Measurements from ENCODE around the gene CAV3. TPM values are rescaled to one million over a fixed set of nuclear protein-coding genes. Genes with fewer than 3 reads are reported as not detected.
A peak's percentile ranks its signal among the peaks of the same experiment; 100 is the strongest.

CAV3 gene
- total RNA-seq, 2 donors from 2014 or later = not detected

GRCh38 chr3:8757551-8758518 lies 24.2 kb downstream of the CAV3 start:
- intact Hi-C loops (cut with DNase I) = no loop called here
- peak; percentile 71 for DNase-seq (ENCODE audit: low spot score)

- intact Hi-C loops (cut with DNase I) = no loop called here
- no peak for DNase-seq (ENCODE audit: low spot score)
Measured at GRCh38 chr3:8759038-8759707, 25.6 kb downstream of the CAV3 start.

GRCh38 chr3:8760091-8760490 lies 26.5 kb downstream of the CAV3 start:
- intact Hi-C loops (cut with DNase I) = no loop called here
- DNase-seq (ENCODE audit: low spot score) = peak; percentile 43

- no peak for DNase-seq (ENCODE audit: low spot score)
- intact Hi-C loops (cut with DNase I) = no loop called here
Measured at GRCh38 chr3:8760506-8760905, 26.9 kb downstream of the CAV3 start.

GRCh38 chr3:8761866-8762265 lies 28.3 kb downstream of the CAV3 start:
- DNase-seq (ENCODE audit: low spot score) = no peak
- intact Hi-C loops (cut with DNase I) = no loop called here

GRCh38 chr3:8762607-8763377 lies 29.2 kb downstream of the CAV3 start:
- intact Hi-C loops (cut with DNase I) = no loop called here

GRCh38 chr3:8764528-8764927 lies 30.9 kb downstream of the CAV3 start:
- intact Hi-C loops (cut with DNase I) = no loop called here
- DNase-seq (ENCODE audit: low spot score) = no peak

More at GRCh38 chr3:8762607-8763377, 29.2 kb downstream of the CAV3 start:
- no peak for DNase-seq (ENCODE audit: low spot score)

GRCh38 chr3:8765528-8765927 lies 31.9 kb downstream of the CAV3 start:
- intact Hi-C loops (cut with DNase I) = no loop called here
- no peak for DNase-seq (ENCODE audit: low spot score)

- intact Hi-C loops (cut with DNase I) = no loop called here
- DNase-seq (ENCODE audit: low spot score) = peak; percentile 58
Measured at GRCh38 chr3:8766148-8766547, 32.5 kb downstream of the CAV3 start.

GRCh38 chr3:8767256-8767666 lies 33.7 kb downstream of the CAV3 start:
- intact Hi-C loops (cut with DNase I) = no loop called here
- peak; percentile 66 for DNase-seq (ENCODE audit: low spot score)

GRCh38 chr3:8767667-8768363 lies 34.2 kb downstream of the CAV3 start:
- intact Hi-C loops (cut with DNase I) = no loop called here
- peak; percentile 74 for DNase-seq (ENCODE audit: low spot score)

- intact Hi-C loops (cut with DNase I) = no loop called here
- DNase-seq (ENCODE audit: low spot score) = peak; percentile 66
Measured at GRCh38 chr3:8768364-8769087, 34.9 kb downstream of the CAV3 start.

- intact Hi-C loops (cut with DNase I) = no loop called here
- peak; percentile 90 for DNase-seq (ENCODE audit: low spot score)
Measured at GRCh38 chr3:8769088-8769822, 35.7 kb downstream of the CAV3 start, which contains the start of gene OXTR. TSS of gene OXTR (minus strand) at chr3:8769613. CDS start at chr3:8768187, 1,426 bp downstream.

GRCh38 chr3:8773941-8774542 lies 40.4 kb downstream of the CAV3 start:
- no peak for DNase-seq (ENCODE audit: low spot score)
- intact Hi-C loops (cut with DNase I) = no loop called here

- intact Hi-C loops (cut with DNase I) = no loop called here
- no peak for DNase-seq (ENCODE audit: low spot score)
Measured at GRCh38 chr3:8775181-8775580, 41.6 kb downstream of the CAV3 start.

GRCh38 chr3:8775602-8776001 lies 42.0 kb downstream of the CAV3 start:
- intact Hi-C loops (cut with DNase I) = no loop called here
- DNase-seq (ENCODE audit: low spot score) = no peak

- intact Hi-C loops (cut with DNase I) = no loop called here
- no peak for DNase-seq (ENCODE audit: low spot score)
Measured at GRCh38 chr3:8776406-8776805, 42.8 kb downstream of the CAV3 start.
